HG02642 (cell line): ENCODE measurements around the gene KRT1.

Experiments
- ATAC-seq: cut with Tn5 transposase; IDR thresholded peaks from one replicate; pipeline ENCODE4 v1.9.1; 2021; ENCODE audit warnings: mild to moderate bottlenecking; ENCODE audit not compliant: unreplicated experiment, poor library complexity

Gene KRT1

GRCh38 chr12:52643233-52644077 lies 36.8 kb downstream of the KRT1 start:
- ATAC-seq = no peak

DNA sequence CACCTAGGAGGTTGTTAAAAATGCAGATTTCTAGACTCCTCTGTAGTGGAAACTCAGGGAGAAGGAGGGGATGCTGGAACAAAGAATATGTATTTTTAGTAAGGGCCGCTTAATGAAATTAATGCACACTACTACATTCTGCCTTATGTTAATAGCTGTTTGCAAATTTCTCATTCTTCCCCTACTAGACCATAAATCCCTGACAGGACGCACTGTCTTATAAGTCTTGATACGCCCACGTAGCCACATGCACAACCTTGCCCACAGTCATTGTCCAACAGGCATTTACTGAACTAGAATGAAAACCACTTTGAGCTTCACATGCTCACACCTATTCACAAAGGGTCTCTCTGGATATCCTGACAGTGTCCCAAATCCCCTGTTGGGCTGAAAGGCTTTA lies 38.7 kb downstream of the KRT1 start:
- ATAC-seq = no peak

DNA sequence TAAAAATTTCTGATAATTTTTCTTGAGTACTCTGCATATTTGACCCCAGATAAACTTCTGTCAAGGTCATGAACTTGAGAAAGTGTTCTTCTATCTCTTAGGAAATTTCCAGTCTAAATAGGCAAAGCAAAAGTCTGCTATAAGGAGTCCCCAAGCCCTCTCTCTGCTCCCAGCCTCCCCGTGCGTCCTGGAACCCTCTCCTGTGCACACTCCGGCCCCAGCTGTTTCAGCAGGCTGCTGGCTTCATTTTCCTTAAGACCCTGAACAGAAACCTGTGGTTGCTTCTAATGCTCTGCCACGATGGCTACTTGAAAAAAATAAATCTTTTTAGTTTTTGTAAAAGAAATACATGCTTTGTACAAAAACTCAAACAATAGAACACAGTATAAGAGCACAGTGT lies 42.9 kb downstream of the KRT1 start:
- ATAC-seq = no peak

DNA sequence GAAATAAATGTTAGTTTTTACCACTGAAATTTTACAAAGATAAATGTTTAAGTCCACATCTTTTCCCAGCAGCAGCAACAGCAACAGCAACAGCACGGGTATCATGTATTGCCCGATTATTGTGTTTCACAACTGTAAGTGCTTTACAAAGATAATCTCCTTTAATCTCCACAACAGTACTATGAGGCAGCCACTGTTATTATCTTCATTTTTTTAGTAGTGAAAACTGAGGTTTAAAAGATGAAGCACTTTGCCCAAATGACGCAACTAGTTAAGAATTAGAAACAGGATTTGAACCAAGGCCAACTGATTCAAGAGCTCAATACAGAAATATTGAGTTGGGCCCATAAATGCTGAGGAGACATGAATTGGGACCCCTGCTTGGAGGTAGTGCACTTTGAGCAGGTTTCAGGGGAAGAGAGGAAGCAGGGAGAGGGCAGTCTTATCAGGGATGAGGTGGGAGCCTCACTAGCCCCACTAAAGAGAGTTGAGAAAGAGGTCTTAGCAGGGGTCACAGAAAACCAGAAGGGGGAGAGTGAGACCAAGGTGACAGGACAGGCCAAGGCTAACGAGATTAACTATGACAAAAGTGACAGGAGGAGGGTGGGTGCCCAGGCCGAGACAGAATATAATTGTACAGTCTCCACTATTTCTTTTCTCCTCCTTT lies 43.5 kb downstream of the KRT1 start:
- ATAC-seq = no peak

DNA sequence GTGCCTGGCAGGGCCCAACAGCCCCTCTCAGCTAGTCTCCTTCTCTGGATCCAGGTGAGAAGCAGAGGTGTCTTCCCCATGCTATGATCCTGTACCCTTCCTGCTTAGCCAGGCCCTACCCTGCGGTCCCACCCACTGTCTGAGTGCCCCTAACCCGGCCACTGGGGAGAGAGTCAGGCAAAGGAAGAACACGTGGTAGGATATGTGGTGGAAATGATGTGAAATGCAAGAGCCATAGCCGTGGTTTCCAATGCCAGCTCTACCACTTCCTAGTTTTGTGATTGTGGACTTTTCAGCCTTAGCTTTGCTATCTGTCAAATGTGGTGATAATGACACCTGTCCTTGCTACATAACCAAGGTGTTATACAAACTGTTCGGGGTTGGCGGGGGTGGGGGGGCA lies 44.0 kb downstream of the KRT1 start:
- ATAC-seq = no peak

- ATAC-seq = no peak
Observed at GRCh38 chr12:52634266-52635056, 45.7 kb downstream of the KRT1 start.

GRCh38 chr12:52633383-52633782 lies 46.8 kb downstream of the KRT1 start:
- no peak for ATAC-seq

DNA sequence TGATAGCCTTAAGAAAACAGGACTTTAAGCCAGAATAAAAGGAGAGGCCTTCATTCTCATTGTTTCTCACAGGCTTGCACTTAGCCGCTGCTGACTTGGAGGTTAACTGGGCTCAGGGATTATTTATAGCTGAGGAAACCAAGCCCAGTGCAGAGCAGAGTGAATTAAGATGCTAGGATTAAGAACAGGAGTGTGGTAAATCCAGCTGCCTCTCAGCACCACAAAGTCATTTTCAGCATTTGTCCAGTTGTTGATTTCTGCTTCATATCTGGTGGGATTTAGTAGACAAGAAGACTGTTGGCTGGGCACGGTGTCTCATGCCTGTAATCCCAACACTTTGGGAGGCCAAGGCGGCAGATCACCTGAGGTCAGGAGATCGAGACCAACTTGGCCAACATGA lies 47.6 kb downstream of the KRT1 start:
- no peak for ATAC-seq

DNA sequence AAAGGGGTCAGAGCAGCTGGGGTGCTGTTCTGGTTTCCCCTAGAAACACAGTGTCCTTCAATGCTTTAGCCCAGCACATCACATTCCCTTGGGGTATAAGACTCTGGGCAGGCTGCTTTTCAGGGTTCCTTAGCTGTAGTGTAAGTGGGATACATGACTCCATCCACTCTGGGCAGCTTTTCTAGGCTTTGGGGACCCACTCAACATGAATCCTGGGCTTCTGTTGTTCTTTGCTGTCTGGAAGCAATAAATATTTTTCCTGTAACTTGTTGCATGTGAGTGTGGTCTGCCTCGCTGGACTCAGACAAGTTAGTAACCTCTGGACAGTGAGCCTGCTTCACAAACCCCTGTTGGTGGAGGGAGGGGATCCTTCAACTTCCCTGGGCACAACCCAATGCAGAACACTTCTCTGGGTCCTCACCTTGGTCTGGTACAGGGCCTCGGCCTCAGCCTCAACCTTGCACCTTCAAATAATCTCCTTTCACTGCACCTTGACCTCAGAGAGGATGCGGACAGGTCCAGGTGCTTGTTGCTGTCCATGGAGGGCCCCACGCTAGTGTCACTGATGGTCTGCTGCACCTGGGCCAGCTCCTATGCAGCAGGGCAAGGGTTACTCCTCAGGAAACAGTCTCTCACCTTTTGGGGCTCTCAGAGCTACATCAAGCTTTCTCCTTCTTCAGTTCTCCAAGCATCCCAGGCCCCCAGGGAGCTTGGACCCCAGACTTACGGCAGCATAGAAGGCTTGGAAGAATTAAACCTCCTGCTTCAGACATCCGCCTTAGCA lies 48.3 kb downstream of the KRT1 start:
- no peak for ATAC-seq

- ATAC-seq = no peak
Observed at GRCh38 chr12:52631264-52631663, 48.9 kb downstream of the KRT1 start.

- ATAC-seq = no peak
Observed at GRCh38 chr12:52630599-52631200, 49.5 kb downstream of the KRT1 start.

DNA sequence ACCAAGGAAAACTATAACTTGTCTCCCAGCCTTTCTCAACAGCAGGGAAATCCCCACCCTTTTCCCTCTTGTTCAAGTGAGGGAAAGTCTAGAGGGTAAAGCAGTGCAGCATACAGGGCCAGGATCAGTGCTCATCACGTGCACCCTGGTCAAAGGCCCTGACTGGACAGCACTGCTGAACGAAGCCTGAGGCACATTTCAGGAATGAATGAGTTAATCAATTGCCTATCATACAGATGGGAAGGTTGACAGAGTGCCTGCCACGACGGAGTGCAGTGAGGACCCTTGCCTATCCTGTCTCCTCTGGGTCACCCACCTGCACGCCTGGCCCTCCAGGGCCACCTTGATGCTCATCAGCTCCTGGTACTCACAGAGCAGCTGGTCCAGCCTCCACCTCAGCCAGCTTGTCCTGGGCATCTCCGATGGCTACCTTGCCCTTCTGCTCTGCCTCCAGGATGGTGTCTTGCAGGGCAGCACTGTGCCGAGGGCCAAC lies 50.2 kb downstream of the KRT1 start:
- no peak for ATAC-seq

DNA sequence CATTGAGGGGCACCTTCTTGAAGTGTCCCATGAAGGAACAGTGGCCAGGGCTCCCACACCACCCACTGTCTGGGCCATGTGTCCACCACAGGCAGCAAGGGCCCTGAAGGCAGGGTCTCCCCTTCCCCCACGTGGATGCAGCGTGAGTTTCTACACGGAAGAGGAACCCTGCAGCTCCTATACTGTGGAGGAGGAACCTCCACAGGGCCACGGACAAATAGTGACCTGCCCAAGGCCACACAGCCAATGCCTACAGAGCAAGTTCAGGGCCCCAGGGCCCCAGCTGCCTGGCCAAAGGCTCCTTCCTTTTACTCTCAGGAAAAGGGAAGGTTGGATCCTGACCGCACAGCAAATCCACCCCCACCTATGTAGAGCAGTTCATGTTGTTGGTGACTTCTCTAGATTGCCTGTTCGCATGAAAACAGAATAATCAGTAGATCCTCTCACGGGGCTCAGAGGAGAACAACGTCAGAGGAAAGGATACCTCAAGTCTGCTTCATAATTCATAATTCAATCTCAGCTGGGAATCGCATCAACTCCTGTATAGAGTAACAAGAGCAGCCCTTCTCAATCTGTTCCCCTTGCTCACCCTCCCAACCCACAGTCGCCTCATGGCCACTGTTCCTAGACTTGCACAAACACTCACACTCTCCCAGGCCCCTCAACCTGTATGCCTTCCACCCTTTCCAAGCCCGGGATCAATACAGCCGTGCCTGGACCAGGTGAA lies 50.8 kb downstream of the KRT1 start:
- no peak for ATAC-seq

- ATAC-seq = no peak
Observed at GRCh38 chr12:52628841-52629240, 51.4 kb downstream of the KRT1 start.

DNA sequence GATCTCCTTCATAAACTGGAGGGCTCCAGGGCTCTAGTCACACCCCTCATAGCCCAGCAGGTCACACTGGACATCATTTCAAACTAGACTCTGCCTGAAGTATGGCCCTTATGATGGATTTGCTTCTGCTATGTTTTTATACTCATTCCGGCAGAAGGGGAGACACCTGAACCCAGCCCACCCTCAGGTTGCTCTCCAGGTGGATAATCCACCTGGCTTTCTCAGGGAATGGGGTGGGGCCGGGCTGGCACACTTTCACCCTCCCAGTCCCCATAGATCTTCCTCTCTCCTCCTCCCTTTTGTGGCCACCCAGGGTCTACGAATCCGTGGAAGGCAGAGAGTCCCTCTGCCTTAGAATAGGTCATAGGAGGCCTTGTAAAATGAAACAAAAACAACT lies 52.1 kb downstream of the KRT1 start:
- no peak for ATAC-seq

DNA sequence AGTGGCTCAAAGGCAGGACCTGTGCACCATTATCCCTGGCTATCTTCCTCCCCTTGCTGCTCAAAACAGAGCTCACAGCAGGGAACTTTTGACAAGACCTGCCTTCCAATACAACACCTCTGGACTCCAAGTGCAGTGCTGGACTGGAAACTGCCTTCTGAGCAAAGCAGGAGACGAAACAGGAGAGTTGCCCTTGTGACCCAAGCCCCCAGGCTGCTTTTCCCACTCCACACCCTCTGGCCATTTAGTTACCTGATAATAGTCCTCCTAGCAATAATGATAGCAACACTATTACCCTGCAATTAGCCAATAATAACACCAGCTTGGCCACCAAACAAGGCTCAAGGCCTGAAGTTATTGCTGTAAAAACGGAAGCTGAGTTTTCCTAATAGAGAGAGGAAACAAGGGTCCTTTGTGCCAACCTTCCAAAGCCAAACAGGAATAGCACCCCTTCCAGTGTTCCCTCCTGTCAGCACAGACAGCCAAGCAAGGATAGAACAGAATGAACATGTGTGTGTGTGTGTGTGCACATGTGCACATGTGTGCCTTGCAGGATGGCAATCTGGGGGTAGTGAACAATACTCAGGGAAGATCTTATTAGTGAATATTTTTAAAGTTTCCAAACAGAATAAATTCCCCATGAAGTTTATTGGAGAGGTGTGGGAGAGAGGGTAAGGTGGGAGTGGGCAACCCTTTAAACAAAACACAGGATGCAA lies 52.7 kb downstream of the KRT1 start:
- no peak for ATAC-seq
